H1 (cell line): ENCODE measurements around the gene NFASC. TPM values are rescaled to one million over a fixed set of nuclear protein-coding genes. Genes with fewer than 3 reads are reported as not detected.

Experiments
- CTCF ChIA-PET: fragments of 300-600 bp; sonication (Branson Sonifier 250); formaldehyde crosslinking; loops from one replicate; lab custom pipeline; 2021; ENCODE audit not compliant: partially characterized antibody; lab: Charles Lee
- POLR2A ChIA-PET: fragments of 300-600 bp; sonication (Branson Sonifier 250); formaldehyde crosslinking; loops from one replicate; lab custom pipeline; 2021; ENCODE audit warnings: inconsistent platforms; ENCODE audit not compliant: partially characterized antibody; lab: Charles Lee
- DNase-seq, 2 experiments: peaks; one replicate each; pipeline versions ENCODE4 v3.0.0 to v3.0.0-alpha.2; 2010 to 2022; ENCODE audit warnings: low spot score in 2 of 2, low read depth in 1 of 2, mixed read lengths in 1 of 2
- FAIRE-seq: peaks from 2 replicates; lab custom pipeline; 2011; peaks lifted over from hg19 to GRCh38; lab: Jason Lieb, UNC
- H2AFZ ChIP-seq: 2 replicates; pipeline ENCODE4 v1.8.1; 2012; ENCODE audit warnings: low read length, inconsistent platforms
- H2AK5ac ChIP-seq: 2 replicates; pipeline ENCODE4 v1.6.1; 2013; ENCODE audit warnings: low read depth, low read length
- H2BK120ac ChIP-seq: replicated peaks from 2 replicates; pipeline ENCODE3; 2013; ENCODE audit warnings: low read depth, low read length, inconsistent platforms
- H2BK12ac ChIP-seq: 2 replicates; pipeline ENCODE4 v1.6.1; 2013; ENCODE audit warnings: low read depth, low read length
- H2BK15ac ChIP-seq: 2 replicates; pipeline ENCODE4 v1.6.1; 2013; ENCODE audit warnings: low read length
- H2BK20ac ChIP-seq: 2 replicates; pipeline ENCODE4 v1.6.1; 2013; ENCODE audit warnings: low read length
- H2BK5ac ChIP-seq: 2 replicates; pipeline ENCODE4 v1.6.1; 2013; ENCODE audit warnings: low read depth, low read length
- H3K14ac ChIP-seq: 2 replicates; pipeline ENCODE4 v1.6.1; 2013; ENCODE audit warnings: inconsistent platforms; ENCODE audit not compliant: insufficient read length
- H3K18ac ChIP-seq: 2 replicates; pipeline ENCODE4 v1.6.1; 2013; ENCODE audit warnings: low read length; ENCODE audit errors: extremely low read depth
- H3K23ac ChIP-seq: 2 replicates; pipeline ENCODE4 v1.6.1; 2013; ENCODE audit warnings: inconsistent platforms; ENCODE audit not compliant: insufficient read length
- H3K23me2 ChIP-seq: 2 replicates; pipeline ENCODE4 v1.6.1; 2013; ENCODE audit warnings: low read depth, low read length
- H3K27ac ChIP-seq: 2 replicates; pipeline ENCODE4 v1.6.1; 2011; ENCODE audit warnings: low read depth, low read length, inconsistent platforms
- H3K27me3 ChIP-seq, 4 experiments: replicated peaks in 1 of 4; 1 replicate in 1 of 4; 2 replicates in 3 of 4; pipeline versions ENCODE4 v1.6.1 to v1.8.1; 2011 to 2013; ENCODE audit warnings: low read length in 3 of 4, mild to moderate bottlenecking in 3 of 4, inconsistent platforms in 2 of 4, mixed read lengths in 2 of 4, moderate library complexity in 1 of 4; ENCODE audit not compliant: control insufficient read depth in 3 of 4, insufficient read depth in 3 of 4; ENCODE audit errors: extremely low read depth in 1 of 4
- H3K36me3 ChIP-seq, 4 experiments: 2 replicates each; pipeline versions ENCODE4 v1.6.1 to v1.8.1; 2011 to 2013; ENCODE audit warnings: mild to moderate bottlenecking in 4 of 4, low read length in 3 of 4, moderate library complexity in 2 of 4, control low read depth in 1 of 4, inconsistent platforms in 1 of 4; ENCODE audit not compliant: insufficient read depth in 4 of 4, control insufficient read depth in 2 of 4
- H3K4ac ChIP-seq: replicated peaks from 2 replicates; pipeline ENCODE3; 2013; ENCODE audit warnings: low read length, low read depth, mixed read lengths, inconsistent platforms; ENCODE audit not compliant: insufficient read length
- H3K4me1 ChIP-seq, 4 experiments: replicated peaks in 1 of 4; 1 replicate in 1 of 4; 2 replicates in 3 of 4; pipeline versions ENCODE4 v1.6.1 to v1.8.1; 2011 to 2013; ENCODE audit warnings: low read length in 3 of 4, inconsistent platforms in 2 of 4, mixed read lengths in 1 of 4; ENCODE audit not compliant: insufficient read depth in 4 of 4, control insufficient read depth in 3 of 4
- H3K4me2 ChIP-seq, 2 experiments: 2 replicates each; pipeline versions ENCODE4 v1.6.1 to v1.8.1; 2011 to 2013; ENCODE audit warnings: low read depth in 2 of 2, low read length in 2 of 2, control low read depth in 1 of 2, inconsistent platforms in 1 of 2, mild to moderate bottlenecking in 1 of 2; ENCODE audit not compliant: insufficient read depth in 1 of 2
- H3K4me3 ChIP-seq, 4 experiments: fragments of 200-600, 300-600 bp in 1 of 4; sonication (generic), shearing (Covaris generic), sonication (Bioruptor Twin) in 1 of 4; 2 replicates each; pipeline versions ENCODE4 v1.5.1 to v1.8.1; 2011 to 2016; ENCODE audit warnings: low read length in 4 of 4, low read depth in 3 of 4, control low read depth in 2 of 4, inconsistent platforms in 2 of 4, mild to moderate bottlenecking in 2 of 4, mixed read lengths in 1 of 4, moderate library complexity in 1 of 4; ENCODE audit not compliant: insufficient read depth in 2 of 4; ENCODE audit errors: extremely low read depth in 1 of 4
- H3K56ac ChIP-seq: replicated peaks from 2 replicates; pipeline ENCODE3; 2013; ENCODE audit warnings: low read depth, mild to moderate bottlenecking, mixed read lengths, low read length, inconsistent platforms; ENCODE audit not compliant: insufficient read length
- H3K79me1 ChIP-seq: 2 replicates; pipeline ENCODE4 v1.6.1; 2013; ENCODE audit warnings: low read depth, low read length, control low read depth
- H3K79me2 ChIP-seq, 2 experiments: 2 replicates each; pipeline versions ENCODE4 v1.6.1 to v1.8.1; 2012 to 2013; ENCODE audit warnings: low read length in 2 of 2, mild to moderate bottlenecking in 2 of 2, inconsistent platforms in 1 of 2; ENCODE audit not compliant: insufficient read depth in 2 of 2, control insufficient read depth in 1 of 2
- H3K9ac ChIP-seq, 4 experiments: replicated peaks in 1 of 4; 1 replicate in 1 of 4; 2 replicates in 3 of 4; pipeline versions ENCODE4 v1.6.1 to v1.8.1; 2011 to 2013; ENCODE audit warnings: low read depth in 3 of 4, low read length in 3 of 4, control low read depth in 2 of 4, mild to moderate bottlenecking in 2 of 4, moderate library complexity in 2 of 4, inconsistent platforms in 1 of 4; ENCODE audit errors: extremely low read depth in 1 of 4
- H3K9me3 ChIP-seq, 2 experiments: 2 replicates each; pipeline versions ENCODE4 v1.6.1 to v1.8.1; 2012 to 2013; ENCODE audit warnings: mild to moderate bottlenecking in 2 of 2, moderate library complexity in 2 of 2, control low read depth in 1 of 2, inconsistent platforms in 1 of 2, low read depth in 1 of 2, low read length in 1 of 2, mixed read lengths in 1 of 2; ENCODE audit not compliant: insufficient read depth in 2 of 2
- H4K20me1 ChIP-seq, 2 experiments: replicated peaks in 1 of 2; 2 replicates each; pipeline versions ENCODE3 to v1.8.1; 2011 to 2013; ENCODE audit warnings: inconsistent platforms in 2 of 2, low read length in 2 of 2, mild to moderate bottlenecking in 1 of 2; ENCODE audit not compliant: insufficient read depth in 2 of 2, control insufficient read depth in 1 of 2
- H4K5ac ChIP-seq: 2 replicates; pipeline ENCODE4 v1.6.1; 2013; ENCODE audit warnings: low read length, low read depth, mixed read lengths, inconsistent platforms; ENCODE audit not compliant: insufficient read length
- H4K8ac ChIP-seq: 2 replicates; pipeline ENCODE4 v1.8.0; 2013; ENCODE audit warnings: mild to moderate bottlenecking, moderate library complexity, low read length, inconsistent platforms; ENCODE audit not compliant: insufficient read depth; ENCODE audit errors: extremely low read depth
- H4K91ac ChIP-seq: replicated peaks from 2 replicates; pipeline ENCODE3; 2013; ENCODE audit warnings: low read length, mixed read lengths, inconsistent platforms; ENCODE audit not compliant: insufficient read length
- BACH1 ChIP-seq: IDR thresholded peaks from 2 replicates; pipeline ENCODE4 v1.6.1; 2012; ENCODE audit warnings: low read length, improper control_type of control experiment
- FOSL1 ChIP-seq: IDR thresholded peaks from 2 replicates; pipeline ENCODE4 v1.6.1; 2011; ENCODE audit warnings: mild to moderate bottlenecking, low read depth, low read length, moderate library complexity; ENCODE audit not compliant: insufficient read depth
- GTF2F1 ChIP-seq: IDR thresholded peaks from 2 replicates; pipeline ENCODE4 v1.6.1; 2012; ENCODE audit warnings: low read depth, low read length, improper control_type of control experiment, borderline replicate concordance
- JUN ChIP-seq: IDR thresholded peaks from 2 replicates; pipeline ENCODE4 v1.6.1; 2011; ENCODE audit warnings: low read depth, mild to moderate bottlenecking, improper control_type of control experiment, low read length
- JUND ChIP-seq: IDR thresholded peaks from 2 replicates; pipeline ENCODE4 v1.6.1; 2011; ENCODE audit warnings: mild to moderate bottlenecking, improper control_type of control experiment, low read length
- RBBP5 ChIP-seq: IDR thresholded peaks from 2 replicates; pipeline ENCODE4 v1.7.1; 2012; ENCODE audit warnings: low read depth, mild to moderate bottlenecking, inconsistent platforms, low read length, moderate library complexity, borderline replicate concordance
- RNF2 ChIP-seq: fragments of 200-900, 300-1000 bp; sonication (generic); IDR thresholded peaks from 2 replicates; pipeline ENCODE4 v1.7.1; 2016; ENCODE audit warnings: borderline replicate concordance, low read depth, mild to moderate bottlenecking, antibody characterized with exemption, low read length; ENCODE audit not compliant: poor library complexity, severe bottlenecking; ENCODE audit errors: missing control alignments
- SP1 ChIP-seq: IDR thresholded peaks from 2 replicates; pipeline ENCODE4 v1.6.1; 2011; ENCODE audit warnings: low read depth, low read length
- WGBS, 2 experiments: shearing (Covaris generic) in 1 of 2; methylation state at CpG; one replicate each; pipeline versions ENCODE4 v1.1.6 to v1.1.7; 2013 to 2015; ENCODE audit warnings: low lambda C conversion rate in 2 of 2, mixed read lengths in 2 of 2, inconsistent platforms in 1 of 2, low coverage in 1 of 2, missing lambda C conversion rate in 1 of 2; ENCODE audit not compliant: insufficient replicate concordance in 2 of 2, insufficient coverage in 1 of 2, insufficient read length in 1 of 2; ENCODE audit errors: extremely low coverage in 1 of 2, missing lambda C conversion rate in 1 of 2; 5-methylcytosine and 5-hydroxymethylcytosine counted together
- polyA plus RNA-seq, 7 experiments: library from polyadenylated mRNA; depleted of rRNA in 3 of 7; stranded (reverse) in 5 of 7; unstranded in 2 of 7; fragments of >200 nt in 5 of 7; fragments of 200-250 nt in 2 of 7; gene quantifications; 1 replicate in 5 of 7; 2 replicates in 1 of 7; 4 replicates in 1 of 7; pipeline versions ENCODE4 v1.2.1 to v1.2.3, GENCODE V29; 2011 to 2013; ENCODE audit warnings: missing spikeins in 2 of 7, mixed read lengths in 2 of 7
- total RNA-seq: library from RNA; stranded (reverse); fragmentation: NEBNext Ultra II Directional; extraction: Animal tissue kit (Norgen Biotek cat#: 25700); gene quantifications from 2 replicates; pipeline ENCODE4 v1.2.1, GENCODE V29; 2021
- TF ChIP-seq, protein P1 (sequence below), 3 experiments: IDR thresholded peaks; 1 replicate in 2 of 3; 2 replicates in 1 of 3; pipeline versions ENCODE4 v1.5.1 to v1.6.1; 2011; ENCODE audit warnings: low read length in 3 of 3, mild to moderate bottlenecking in 3 of 3, inconsistent platforms in 2 of 3, low read depth in 1 of 3, moderate library complexity in 1 of 3; ENCODE audit not compliant: insufficient read depth in 1 of 3; ENCODE audit errors: control extremely low read depth in 1 of 3

NFASC gene
- total and polyA plus RNA-seq, 2 of the 8 experiments (the other 6 are each of a cell fraction or from before 2014, with no cell fraction given) = 5.0 to 15.2 TPM

DNA sequence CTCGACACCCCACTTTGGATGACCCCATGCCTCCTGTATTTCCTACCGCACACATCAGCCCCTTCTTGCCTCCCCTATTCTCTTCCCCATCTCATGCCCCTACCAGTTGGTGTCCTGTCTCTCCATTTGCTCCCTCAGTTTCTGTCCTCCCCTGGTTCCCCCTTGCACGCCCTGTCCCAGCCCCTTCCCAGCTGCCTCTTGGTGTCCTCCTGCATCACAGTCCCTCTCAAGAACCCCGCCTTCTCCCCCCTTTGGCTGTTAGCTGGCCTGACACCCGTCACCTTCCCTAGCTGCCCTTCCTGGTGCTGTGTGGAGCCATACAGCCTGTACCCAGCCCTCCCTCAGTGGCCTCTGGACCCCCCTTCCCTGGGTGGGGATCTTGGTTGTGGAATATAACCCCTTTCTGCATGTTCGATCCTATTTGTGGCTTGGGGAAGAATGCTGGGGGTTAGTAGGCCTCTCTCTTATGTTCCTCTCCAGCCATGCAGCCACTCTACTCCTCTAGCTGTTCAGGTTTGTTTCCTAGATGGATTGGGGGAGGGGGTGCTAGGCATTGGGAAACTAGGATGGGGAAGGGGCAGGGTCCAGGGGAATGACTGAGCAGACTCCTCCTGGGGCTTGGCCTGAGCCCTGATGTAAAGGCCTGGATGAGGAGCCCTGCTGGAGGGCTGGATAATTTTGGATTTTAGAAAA, 41.4 kb upstream of the NFASC start:
- no peak overlapping the region for H3K14ac ChIP-seq
- peak overlapping the region; percentile 66; the same call in 1 of the 2 replicates for H2AFZ ChIP-seq
- H3K27me3 ChIP-seq = peaks cover 0 to 8% (median 3%) of the 10 kb centered on the region in 4 experiments; a peak in 4 of 7 replicates
- ChIA-PET CTCF (interaction anchor here (0.9 to 24.6 kb wide), 11 partner anchors 16 to 232 kb away, joined by 5 to 361 read pairs (median 8); no protein-coding TSS in a partner anchor), POLR2A (interaction anchor here (0.6 to 1.2 kb wide), 2 partner anchors 92 to 315 kb away, joined by 3 read pairs; no protein-coding TSS in a partner anchor)
- no peak overlapping the region for H2BK5ac ChIP-seq
- H2BK20ac ChIP-seq = no peak overlapping the region
- no peak overlapping the region for H3K56ac ChIP-seq
- no peaks in the 10 kb centered on the region for H3K36me3 ChIP-seq
- H4K8ac ChIP-seq = no peak overlapping the region; the same call in 1 of the 2 replicates
- H3K23me2 ChIP-seq = peaks cover 6% of the 10 kb centered on the region; the same call in 1 of the 2 replicates
- H4K5ac ChIP-seq = no peak overlapping the region
- H3K9me3 ChIP-seq = no peaks in the 10 kb centered on the region
- H3K4me1 ChIP-seq = peaks cover 9 to 15% (median 10%) of the 10 kb centered on the region in 4 experiments
- H3K4ac ChIP-seq = no peak overlapping the region
- H4K20me1 ChIP-seq = peaks cover 3 to 4% of the 10 kb centered on the region in 2 experiments
- H3K4me2 ChIP-seq = peak overlapping the region; percentile 74 to 83
- H3K18ac ChIP-seq = no peak overlapping the region
- H2BK15ac ChIP-seq = 0 out of 2 replicates have a peak overlapping the region, but pooled peaks have one; percentile 40
- TF ChIP-seq JUN (no peak), BACH1 (no peak), SP1 (no peak), FOSL1 (no peak), GTF2F1 (no peak), RNF2 (no peak), RBBP5 (no peak), JUND (no peak)
- TF ChIP-seq, protein P1, sequence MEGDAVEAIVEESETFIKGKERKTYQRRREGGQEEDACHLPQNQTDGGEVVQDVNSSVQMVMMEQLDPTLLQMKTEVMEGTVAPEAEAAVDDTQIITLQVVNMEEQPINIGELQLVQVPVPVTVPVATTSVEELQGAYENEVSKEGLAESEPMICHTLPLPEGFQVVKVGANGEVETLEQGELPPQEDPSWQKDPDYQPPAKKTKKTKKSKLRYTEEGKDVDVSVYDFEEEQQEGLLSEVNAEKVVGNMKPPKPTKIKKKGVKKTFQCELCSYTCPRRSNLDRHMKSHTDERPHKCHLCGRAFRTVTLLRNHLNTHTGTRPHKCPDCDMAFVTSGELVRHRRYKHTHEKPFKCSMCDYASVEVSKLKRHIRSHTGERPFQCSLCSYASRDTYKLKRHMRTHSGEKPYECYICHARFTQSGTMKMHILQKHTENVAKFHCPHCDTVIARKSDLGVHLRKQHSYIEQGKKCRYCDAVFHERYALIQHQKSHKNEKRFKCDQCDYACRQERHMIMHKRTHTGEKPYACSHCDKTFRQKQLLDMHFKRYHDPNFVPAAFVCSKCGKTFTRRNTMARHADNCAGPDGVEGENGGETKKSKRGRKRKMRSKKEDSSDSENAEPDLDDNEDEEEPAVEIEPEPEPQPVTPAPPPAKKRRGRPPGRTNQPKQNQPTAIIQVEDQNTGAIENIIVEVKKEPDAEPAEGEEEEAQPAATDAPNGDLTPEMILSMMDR (IDR thresholded peaks at IDR 0.05; ENCODE audit: control extremely low read depth in 1 of 3, insufficient read depth in 1 of 3, low read depth in 1 of 3, low read length in 3 of 3) = no peak
- no peak overlapping the region for H3K23ac ChIP-seq
- FAIRE-seq (no peak), DNase-seq (peak in 1 of 2 experiments; percentile 57)
- no peak overlapping the region for H2AK5ac ChIP-seq
- no peaks in the 10 kb centered on the region; the same call in 1 of the 2 replicates for H3K79me1 ChIP-seq
- no peak overlapping the region for H2BK12ac ChIP-seq
- H3K9ac ChIP-seq = no peak overlapping the region
- H3K27ac ChIP-seq = no peak overlapping the region
- H2BK120ac ChIP-seq = no peak overlapping the region
- H3K4me3 ChIP-seq = peak overlapping the region; percentile 47 to 66 (median 55)
- no peaks in the 10 kb centered on the region for H3K79me2 ChIP-seq
- WGBS, 2 experiments = 36% methylated on average over 6 of the region's 6 CpGs; no CpG with 5 or more reads in 1 of the 2 experiments
- no peak overlapping the region for H4K91ac ChIP-seq
